Hepatocyte (in vitro differentiated cells): ENCODE results near the gene KCNIP3.

Experiments
- EZH2 ChIP-seq: fragments of 200-600 bp; sonication (generic); IDR thresholded peaks from 2 replicates; pipeline ENCODE4 v1.6.1; 2016; ENCODE audit warnings: antibody characterized with exemption, mild to moderate bottlenecking, borderline replicate concordance
- EZH2phosphoT487 ChIP-seq: fragments of 200-600 bp; sonication (generic); IDR thresholded peaks from one replicate; pipeline ENCODE4 v1.6.1; 2018; ENCODE audit warnings: antibody characterized with exemption, mild to moderate bottlenecking, low read depth, moderate library complexity; ENCODE audit not compliant: unreplicated experiment, severe bottlenecking
- TF ChIP-seq, protein P1 (sequence below): fragments of 200-600 bp; sonication (generic); IDR thresholded peaks from 2 replicates; pipeline ENCODE4 v1.5.1; 2016; ENCODE audit warnings: antibody characterized with exemption, mild to moderate bottlenecking; ENCODE audit not compliant: poor library complexity

DNA sequence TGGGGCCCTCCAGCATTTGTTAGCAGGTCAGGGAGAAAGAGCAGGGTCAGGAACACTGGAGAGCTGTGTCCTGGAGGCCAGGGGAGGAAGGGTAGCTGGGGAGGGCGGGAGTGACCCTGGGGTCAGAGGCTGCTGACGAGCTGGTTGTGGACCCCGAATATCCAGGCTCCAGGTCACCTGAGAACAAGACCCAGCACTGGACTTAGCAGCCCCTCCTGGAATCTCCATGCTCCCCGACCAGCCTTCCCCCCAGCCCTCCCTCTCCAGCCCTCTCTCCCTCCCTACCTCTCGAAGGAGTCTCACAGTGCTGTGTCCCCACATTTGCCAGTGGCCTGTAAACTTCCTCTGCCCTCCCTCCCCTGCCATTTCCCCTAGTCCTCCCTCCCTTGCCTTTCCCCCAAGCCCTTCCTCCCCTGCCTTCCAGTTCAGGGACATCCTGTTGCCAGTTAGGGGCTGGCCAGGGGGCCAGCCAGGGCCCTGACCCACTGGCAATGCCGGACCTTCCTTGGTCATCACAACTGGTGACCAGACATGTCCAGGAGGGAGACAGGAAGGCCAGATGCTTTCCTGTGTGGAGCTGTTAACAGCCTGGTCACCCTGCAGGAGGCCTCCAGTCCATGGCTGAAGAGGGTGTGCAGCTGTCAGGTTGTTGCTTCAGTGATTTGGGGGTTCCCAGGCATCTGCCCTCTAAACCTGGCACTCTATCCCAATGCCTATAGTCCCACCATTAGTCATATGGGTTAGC lies 55.3 kb downstream of the KCNIP3 start:
- TF ChIP-seq, protein P1, sequence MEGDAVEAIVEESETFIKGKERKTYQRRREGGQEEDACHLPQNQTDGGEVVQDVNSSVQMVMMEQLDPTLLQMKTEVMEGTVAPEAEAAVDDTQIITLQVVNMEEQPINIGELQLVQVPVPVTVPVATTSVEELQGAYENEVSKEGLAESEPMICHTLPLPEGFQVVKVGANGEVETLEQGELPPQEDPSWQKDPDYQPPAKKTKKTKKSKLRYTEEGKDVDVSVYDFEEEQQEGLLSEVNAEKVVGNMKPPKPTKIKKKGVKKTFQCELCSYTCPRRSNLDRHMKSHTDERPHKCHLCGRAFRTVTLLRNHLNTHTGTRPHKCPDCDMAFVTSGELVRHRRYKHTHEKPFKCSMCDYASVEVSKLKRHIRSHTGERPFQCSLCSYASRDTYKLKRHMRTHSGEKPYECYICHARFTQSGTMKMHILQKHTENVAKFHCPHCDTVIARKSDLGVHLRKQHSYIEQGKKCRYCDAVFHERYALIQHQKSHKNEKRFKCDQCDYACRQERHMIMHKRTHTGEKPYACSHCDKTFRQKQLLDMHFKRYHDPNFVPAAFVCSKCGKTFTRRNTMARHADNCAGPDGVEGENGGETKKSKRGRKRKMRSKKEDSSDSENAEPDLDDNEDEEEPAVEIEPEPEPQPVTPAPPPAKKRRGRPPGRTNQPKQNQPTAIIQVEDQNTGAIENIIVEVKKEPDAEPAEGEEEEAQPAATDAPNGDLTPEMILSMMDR = no peak
- TF ChIP-seq EZH2 = no peak
- no peak for TF ChIP-seq EZH2phosphoT487
